ENCODE data around the gene FGFRL1.

FGFRL1 gene

DNA sequence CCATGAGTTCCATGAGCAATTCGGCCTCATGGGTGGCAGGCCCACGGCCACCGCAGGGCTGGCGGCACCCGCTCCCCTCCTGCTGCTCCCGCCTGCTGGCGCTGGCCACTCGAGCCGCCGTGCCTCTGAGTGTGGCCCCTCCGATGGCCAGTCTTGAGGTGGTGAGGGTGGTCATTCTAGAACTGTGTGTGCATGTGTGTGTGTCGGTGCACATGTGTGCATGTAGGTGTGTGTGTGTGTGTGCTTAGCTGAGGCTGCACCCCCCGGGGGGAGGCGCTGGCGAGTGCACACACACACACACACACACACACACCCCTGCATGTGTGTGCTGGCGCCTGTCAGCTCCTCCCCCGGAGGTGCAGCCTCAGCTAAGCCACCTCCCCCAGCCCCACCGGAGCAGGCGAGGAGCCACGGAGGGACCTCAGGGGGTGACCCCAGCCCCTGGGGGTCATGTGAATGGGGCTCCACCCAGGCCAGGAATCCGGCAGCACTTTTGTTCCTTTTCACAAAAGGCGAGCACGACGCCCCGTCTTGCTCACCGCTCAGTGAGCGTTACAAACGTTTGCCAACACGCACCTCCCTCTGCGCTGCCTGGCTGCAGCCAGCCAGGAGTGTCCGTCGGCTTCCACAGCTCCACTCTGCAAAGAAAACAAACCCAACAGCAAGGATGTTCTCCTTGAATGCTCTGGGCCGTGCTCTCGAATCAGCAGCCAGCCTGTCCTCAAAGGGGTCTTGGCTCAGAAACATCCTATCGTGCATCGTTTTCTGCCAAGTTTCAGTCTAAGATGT lies 29.9 kb downstream of the FGFRL1 start:
- Histone ChIP-seq H3K4me3 (replicated peaks; ENCODE audit: insufficient read depth, low read length) (no peak overlapping the region), H3K27ac (replicated peaks) (no peak overlapping the region), H3K27me3 (ENCODE audit: insufficient read depth, poor library complexity, severe bottlenecking) (peaks cover 12% of the 10 kb centered on the region)
- TF ChIP-seq GABPA (IDR thresholded peaks at IDR 0.05; ENCODE audit: low read depth) (no peak), POLR2AphosphoS5 (IDR thresholded peaks at IDR 0.05; ENCODE audit: low read depth) (no peak), SPI1 (IDR thresholded peaks at IDR 0.05; ENCODE audit: borderline replicate concordance, low read depth) (no peak)
- TF ChIP-seq, protein P1, sequence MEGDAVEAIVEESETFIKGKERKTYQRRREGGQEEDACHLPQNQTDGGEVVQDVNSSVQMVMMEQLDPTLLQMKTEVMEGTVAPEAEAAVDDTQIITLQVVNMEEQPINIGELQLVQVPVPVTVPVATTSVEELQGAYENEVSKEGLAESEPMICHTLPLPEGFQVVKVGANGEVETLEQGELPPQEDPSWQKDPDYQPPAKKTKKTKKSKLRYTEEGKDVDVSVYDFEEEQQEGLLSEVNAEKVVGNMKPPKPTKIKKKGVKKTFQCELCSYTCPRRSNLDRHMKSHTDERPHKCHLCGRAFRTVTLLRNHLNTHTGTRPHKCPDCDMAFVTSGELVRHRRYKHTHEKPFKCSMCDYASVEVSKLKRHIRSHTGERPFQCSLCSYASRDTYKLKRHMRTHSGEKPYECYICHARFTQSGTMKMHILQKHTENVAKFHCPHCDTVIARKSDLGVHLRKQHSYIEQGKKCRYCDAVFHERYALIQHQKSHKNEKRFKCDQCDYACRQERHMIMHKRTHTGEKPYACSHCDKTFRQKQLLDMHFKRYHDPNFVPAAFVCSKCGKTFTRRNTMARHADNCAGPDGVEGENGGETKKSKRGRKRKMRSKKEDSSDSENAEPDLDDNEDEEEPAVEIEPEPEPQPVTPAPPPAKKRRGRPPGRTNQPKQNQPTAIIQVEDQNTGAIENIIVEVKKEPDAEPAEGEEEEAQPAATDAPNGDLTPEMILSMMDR (IDR thresholded peaks at IDR 0.05; ENCODE audit: insufficient read depth, low read length), result no peak
- no peak for DNase-seq (ENCODE audit: low read depth in 1 of 2, low spot score in 1 of 2)

DNA sequence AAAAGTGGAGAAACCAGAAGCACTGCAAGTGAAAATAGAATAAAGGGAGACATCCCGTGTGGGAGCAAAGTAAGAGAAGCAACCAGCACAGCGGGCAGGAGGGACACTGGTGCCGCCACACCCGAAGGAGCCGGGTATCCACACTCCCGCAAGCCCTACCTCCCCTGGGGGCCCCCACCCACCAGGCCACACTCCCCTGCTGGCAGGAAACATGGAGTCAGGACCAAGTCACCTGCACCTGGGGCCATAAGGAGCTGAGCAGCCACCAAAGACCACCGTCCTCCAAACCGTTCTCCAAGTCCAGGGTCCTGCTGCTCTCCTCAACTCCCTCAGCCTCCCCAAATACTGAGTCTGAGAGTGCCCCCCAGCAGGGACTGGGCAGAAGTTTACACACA lies 30.5 kb downstream of the FGFRL1 start:
- Histone ChIP-seq H3K27ac (replicated peaks) (no peak overlapping the region), H3K27me3 (ENCODE audit: insufficient read depth, poor library complexity, severe bottlenecking) (peaks cover 12% of the 10 kb centered on the region), H3K4me3 (replicated peaks; ENCODE audit: insufficient read depth, low read length) (no peak overlapping the region)
- no peak for DNase-seq (ENCODE audit: low read depth in 1 of 2, low spot score in 1 of 2)
- TF ChIP-seq POLR2AphosphoS5 (IDR thresholded peaks at IDR 0.05; ENCODE audit: low read depth) (no peak), SPI1 (IDR thresholded peaks at IDR 0.05; ENCODE audit: borderline replicate concordance, low read depth) (no peak), GABPA (IDR thresholded peaks at IDR 0.05; ENCODE audit: low read depth) (no peak)
- TF ChIP-seq, protein P2, sequence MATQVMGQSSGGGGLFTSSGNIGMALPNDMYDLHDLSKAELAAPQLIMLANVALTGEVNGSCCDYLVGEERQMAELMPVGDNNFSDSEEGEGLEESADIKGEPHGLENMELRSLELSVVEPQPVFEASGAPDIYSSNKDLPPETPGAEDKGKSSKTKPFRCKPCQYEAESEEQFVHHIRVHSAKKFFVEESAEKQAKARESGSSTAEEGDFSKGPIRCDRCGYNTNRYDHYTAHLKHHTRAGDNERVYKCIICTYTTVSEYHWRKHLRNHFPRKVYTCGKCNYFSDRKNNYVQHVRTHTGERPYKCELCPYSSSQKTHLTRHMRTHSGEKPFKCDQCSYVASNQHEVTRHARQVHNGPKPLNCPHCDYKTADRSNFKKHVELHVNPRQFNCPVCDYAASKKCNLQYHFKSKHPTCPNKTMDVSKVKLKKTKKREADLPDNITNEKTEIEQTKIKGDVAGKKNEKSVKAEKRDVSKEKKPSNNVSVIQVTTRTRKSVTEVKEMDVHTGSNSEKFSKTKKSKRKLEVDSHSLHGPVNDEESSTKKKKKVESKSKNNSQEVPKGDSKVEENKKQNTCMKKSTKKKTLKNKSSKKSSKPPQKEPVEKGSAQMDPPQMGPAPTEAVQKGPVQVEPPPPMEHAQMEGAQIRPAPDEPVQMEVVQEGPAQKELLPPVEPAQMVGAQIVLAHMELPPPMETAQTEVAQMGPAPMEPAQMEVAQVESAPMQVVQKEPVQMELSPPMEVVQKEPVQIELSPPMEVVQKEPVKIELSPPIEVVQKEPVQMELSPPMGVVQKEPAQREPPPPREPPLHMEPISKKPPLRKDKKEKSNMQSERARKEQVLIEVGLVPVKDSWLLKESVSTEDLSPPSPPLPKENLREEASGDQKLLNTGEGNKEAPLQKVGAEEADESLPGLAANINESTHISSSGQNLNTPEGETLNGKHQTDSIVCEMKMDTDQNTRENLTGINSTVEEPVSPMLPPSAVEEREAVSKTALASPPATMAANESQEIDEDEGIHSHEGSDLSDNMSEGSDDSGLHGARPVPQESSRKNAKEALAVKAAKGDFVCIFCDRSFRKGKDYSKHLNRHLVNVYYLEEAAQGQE (IDR thresholded peaks at IDR 0.05; ENCODE audit: insufficient replicate concordance, low read depth), result no peak
- TF ChIP-seq, protein P1 (IDR thresholded peaks at IDR 0.05; ENCODE audit: insufficient read depth, low read length), result no peak

GRCh38 chr4:1042352-1043055 lies 31.1 kb downstream of the FGFRL1 start:
- H3K4me3 ChIP-seq (replicated peaks; ENCODE audit: insufficient read depth, low read length), result no peak overlapping the region
- no peak overlapping the region for H3K27ac ChIP-seq (replicated peaks)
- H3K27me3 ChIP-seq (ENCODE audit: insufficient read depth, poor library complexity, severe bottlenecking), result peaks cover 12% of the 10 kb centered on the region
- TF ChIP-seq, protein P1 (IDR thresholded peaks at IDR 0.05; ENCODE audit: insufficient read depth, low read length), result no peak
- TF ChIP-seq POLR2AphosphoS5 (IDR thresholded peaks at IDR 0.05; ENCODE audit: low read depth) (no peak), SPI1 (IDR thresholded peaks at IDR 0.05; ENCODE audit: borderline replicate concordance, low read depth) (no peak), GABPA (IDR thresholded peaks at IDR 0.05; ENCODE audit: low read depth) (no peak)
- TF ChIP-seq, protein P2 (IDR thresholded peaks at IDR 0.05; ENCODE audit: insufficient replicate concordance, low read depth), result no peak
- no peak for DNase-seq (ENCODE audit: low read depth in 1 of 2, low spot score in 1 of 2)
